ENCODE data around the gene CCT2.

CCT2 gene

DNA sequence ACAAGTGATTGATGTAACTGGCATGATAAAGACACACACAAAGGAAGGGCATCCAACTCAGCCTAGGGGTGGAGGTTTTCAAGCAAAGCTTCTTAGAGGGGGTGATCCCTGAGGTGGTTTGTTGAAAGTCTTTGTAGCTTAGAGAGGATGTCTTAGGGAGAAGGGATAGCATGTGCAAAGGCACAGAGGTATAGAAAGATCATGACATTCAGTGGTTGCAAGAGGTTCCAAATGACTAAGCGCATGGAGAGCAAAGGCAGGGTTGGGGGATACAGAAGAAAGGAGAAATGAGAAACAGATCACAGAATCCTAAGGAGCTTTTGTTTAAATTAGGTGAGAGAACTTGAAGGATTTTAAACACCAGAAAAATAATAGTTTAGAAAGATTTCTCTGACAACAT is 5.2 kb upstream of the CCT2 start:
- DNase-seq (ENCODE audit: low read depth), result no peak
- no peak overlapping the region for H3K4me3 ChIP-seq (ENCODE audit: low read depth, low read length)
- TF ChIP-seq, protein P1, sequence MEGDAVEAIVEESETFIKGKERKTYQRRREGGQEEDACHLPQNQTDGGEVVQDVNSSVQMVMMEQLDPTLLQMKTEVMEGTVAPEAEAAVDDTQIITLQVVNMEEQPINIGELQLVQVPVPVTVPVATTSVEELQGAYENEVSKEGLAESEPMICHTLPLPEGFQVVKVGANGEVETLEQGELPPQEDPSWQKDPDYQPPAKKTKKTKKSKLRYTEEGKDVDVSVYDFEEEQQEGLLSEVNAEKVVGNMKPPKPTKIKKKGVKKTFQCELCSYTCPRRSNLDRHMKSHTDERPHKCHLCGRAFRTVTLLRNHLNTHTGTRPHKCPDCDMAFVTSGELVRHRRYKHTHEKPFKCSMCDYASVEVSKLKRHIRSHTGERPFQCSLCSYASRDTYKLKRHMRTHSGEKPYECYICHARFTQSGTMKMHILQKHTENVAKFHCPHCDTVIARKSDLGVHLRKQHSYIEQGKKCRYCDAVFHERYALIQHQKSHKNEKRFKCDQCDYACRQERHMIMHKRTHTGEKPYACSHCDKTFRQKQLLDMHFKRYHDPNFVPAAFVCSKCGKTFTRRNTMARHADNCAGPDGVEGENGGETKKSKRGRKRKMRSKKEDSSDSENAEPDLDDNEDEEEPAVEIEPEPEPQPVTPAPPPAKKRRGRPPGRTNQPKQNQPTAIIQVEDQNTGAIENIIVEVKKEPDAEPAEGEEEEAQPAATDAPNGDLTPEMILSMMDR (IDR thresholded peaks at IDR 0.05; ENCODE audit: insufficient read depth, low read depth, low read length, missing control alignments), result no peak

DNA sequence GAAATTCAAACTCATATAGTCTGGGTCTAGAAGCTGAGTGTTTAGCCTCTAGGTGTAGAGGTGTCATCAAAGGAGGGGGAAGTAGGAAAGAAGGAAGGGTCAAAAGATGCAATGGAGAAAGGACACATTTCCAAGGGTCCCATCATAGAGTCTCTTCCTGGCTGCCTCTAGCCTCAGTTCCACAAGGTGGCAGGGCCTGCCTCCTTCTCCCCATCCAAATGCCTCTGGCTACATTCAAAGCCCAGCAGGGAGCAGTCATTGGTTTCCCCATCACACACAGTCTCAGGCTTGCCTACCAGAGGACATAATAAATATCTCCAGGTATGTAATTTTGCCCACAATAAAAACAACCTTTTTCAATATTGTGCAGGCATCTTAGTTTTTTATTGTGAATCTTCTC is 2.1 kb upstream of the CCT2 start:
- DNase-seq (ENCODE audit: low read depth), result no peak
- no peak overlapping the region for H3K4me3 ChIP-seq (ENCODE audit: low read depth, low read length)
- TF ChIP-seq, protein P1 (IDR thresholded peaks at IDR 0.05; ENCODE audit: insufficient read depth, low read depth, low read length, missing control alignments), result no peak

- no peak overlapping the region for H3K4me3 ChIP-seq (ENCODE audit: low read depth, low read length)
- TF ChIP-seq, protein P1 (IDR thresholded peaks at IDR 0.05; ENCODE audit: insufficient read depth, low read depth, low read length, missing control alignments), result no peak
- no peak for DNase-seq (ENCODE audit: low read depth)
These were observed 3.3 kb downstream of the CCT2 start for GRCh38 chr12:69588527-69588926.

DNA sequence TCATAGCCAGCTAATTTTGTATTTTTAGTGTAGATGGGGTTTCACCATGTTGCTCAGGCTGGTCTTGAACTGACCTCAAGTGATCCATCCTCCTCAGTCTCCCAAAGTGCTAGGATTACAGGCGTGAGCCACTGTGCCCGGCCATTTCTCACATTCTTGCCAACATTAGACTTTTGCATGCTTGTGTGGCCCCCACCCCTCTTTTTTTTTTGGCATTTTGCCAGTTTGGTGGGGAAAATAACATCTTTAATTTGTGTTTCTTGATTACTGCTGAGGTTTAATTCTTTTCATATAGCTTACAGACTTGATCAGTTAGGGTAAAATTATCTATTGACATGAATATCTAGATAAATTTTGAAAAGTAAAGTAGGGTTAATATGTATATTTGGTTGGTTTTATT is 3.8 kb downstream of the CCT2 start:
- DNase-seq (ENCODE audit: low read depth), result no peak
- H3K4me3 ChIP-seq (ENCODE audit: low read depth, low read length), result no peak overlapping the region
- TF ChIP-seq, protein P1 (IDR thresholded peaks at IDR 0.05; ENCODE audit: insufficient read depth, low read depth, low read length, missing control alignments), result no peak

GRCh38 chr12:69595689-69596088 is 10.4 kb downstream of the CCT2 start:
- peak; percentile 7 for DNase-seq (ENCODE audit: low read depth)
- TF ChIP-seq, protein P1 (IDR thresholded peaks at IDR 0.05; ENCODE audit: insufficient read depth, low read depth, low read length, missing control alignments), result no peak
- no peak overlapping the region for H3K4me3 ChIP-seq (ENCODE audit: low read depth, low read length)

DNA sequence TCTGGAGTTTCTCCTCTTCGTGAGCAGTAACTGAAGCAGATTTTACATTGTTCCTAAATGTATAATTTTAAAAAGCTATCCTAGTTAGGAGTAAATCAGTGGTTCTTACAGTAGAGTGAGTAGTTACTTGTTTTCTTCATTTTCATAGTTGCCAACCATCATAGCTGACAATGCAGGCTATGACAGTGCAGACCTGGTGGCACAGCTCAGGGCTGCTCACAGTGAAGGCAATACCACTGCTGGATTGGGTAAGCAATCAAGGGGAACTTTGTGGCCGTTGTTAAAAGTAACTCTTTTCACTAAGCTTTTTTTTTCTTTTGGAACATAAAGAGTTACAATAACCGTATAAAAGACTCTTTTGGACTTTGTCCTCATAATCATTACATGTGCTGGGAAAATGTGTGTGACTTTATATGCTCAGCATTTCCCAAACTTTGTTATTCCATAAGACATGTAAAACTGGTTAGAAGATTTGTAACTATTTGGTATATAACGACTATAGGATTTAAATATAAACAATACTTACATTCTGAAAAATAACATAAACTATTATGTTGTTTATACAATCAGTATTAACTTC is 13.0 kb downstream of the CCT2 start:
- TF ChIP-seq, protein P1 (IDR thresholded peaks at IDR 0.05; ENCODE audit: insufficient read depth, low read depth, low read length, missing control alignments), result no peak

GRCh38 chr12:69600804-69601203 is 15.5 kb downstream of the CCT2 start:
- TF ChIP-seq, protein P1 (IDR thresholded peaks at IDR 0.05; ENCODE audit: insufficient read depth, low read depth, low read length, missing control alignments), result no peak
- no peak for DNase-seq (ENCODE audit: low read depth)
- H3K4me3 ChIP-seq (ENCODE audit: low read depth, low read length), result no peak overlapping the region

More for the DNA sequence above, 13.0 kb downstream of the CCT2 start:
- no peak for DNase-seq (ENCODE audit: low read depth)
- H3K4me3 ChIP-seq (ENCODE audit: low read depth, low read length), result no peak overlapping the region
